A549 treated with AZD9567 at 1 μM for 4 hours (cell line): ENCODE results near the gene RBM24. TPM values are rescaled to one million over a fixed set of nuclear protein-coding genes. Genes with fewer than 3 reads are reported as not detected.

Source experiments
- total RNA-seq: library from RNA; stranded (reverse); fragments of 200-300 nt; extraction: Qiagen RNA extraction; gene quantifications from 5 replicates; pipeline ENCODE4 v1.2.3, GENCODE V29; 2022; ENCODE audit not compliant: insufficient read depth

RBM24 gene
- total RNA-seq, result 5.0 to 7.8 TPM (median 6.1 TPM) in 5 replicates

GRCh38 chr6:17281100-17281496 is at the start of gene RBM24:
TSS of gene RBM24 (plus strand) at chr6:17281361. CDS start at chr6:17281582, 221 bp downstream.

Other genes with a start within 250 kb of the RBM24 start
- not detected in 5 replicates for gene STMND1, start 179.3 kb upstream of the RBM24 start, total RNA-seq
- 9.9 to 19.8 TPM (median 11.3 TPM) in 5 replicates for gene CAP2, start 112.2 kb downstream of the RBM24 start, total RNA-seq